C4-2B (cell line): ENCODE measurements around the gene ALDH4A1.

Source experiments
- CTCF ChIP-seq: fragments of 450-650 bp; conservative IDR thresholded peaks from 2 replicates; pipeline ENCODE4 v1.5.1; 2017; ENCODE audit warnings: mild to moderate bottlenecking
- ZFX ChIP-seq: fragments of 450-650 bp; IDR thresholded peaks from 2 replicates; pipeline ENCODE4 v1.6.1; 2017

- TF ChIP-seq CTCF (no peak), ZFX (no peak)
These were observed 27.3 kb upstream of the ALDH4A1 start for GRCh38 chr1:18929686-18930085.
